SH-SY5Y (cell line): ENCODE data around the gene THG1L.

ENCODE experiments used
- GATA2 ChIP-seq: IDR thresholded peaks from 2 replicates; pipeline ENCODE4 v1.6.1; 2011; ENCODE audit warnings: mild to moderate bottlenecking, low read depth, low read length
- GATA3 ChIP-seq: IDR thresholded peaks from 2 replicates; pipeline ENCODE4 v1.6.1; 2011; ENCODE audit warnings: low read depth, mild to moderate bottlenecking, low read length, moderate library complexity

Gene THG1L

GRCh38 chr5:157778121-157778805, 47.0 kb downstream of the THG1L start:
- TF ChIP-seq GATA3 (no peak), GATA2 (no peak)

- TF ChIP-seq GATA3 = no peak
- TF ChIP-seq GATA2 = no peak
Measured at GRCh38 chr5:157779221-157779620, 48.0 kb downstream of the THG1L start.

- no peak for TF ChIP-seq GATA2
- TF ChIP-seq GATA3 = no peak
Measured at GRCh38 chr5:157785801-157786200, 54.6 kb downstream of the THG1L start.
